Type B pancreatic cell (in vitro differentiated cells): Measurements from ENCODE around the gene KIF14. TPM values are rescaled to one million over a fixed set of nuclear protein-coding genes. Genes with fewer than 3 reads are reported as not detected.

Experiments used
- DNase-seq: peaks from one replicate; pipeline ENCODE4 v3.0.0; 2021; ENCODE audit warnings: mixed read lengths; ENCODE audit not compliant: unreplicated experiment; ENCODE audit errors: extremely low spot score
- H3K27ac Mint-ChIP-seq: 2 replicates; pipeline ENCODE4 v1.8.0; 2021; ENCODE audit warnings: mild to moderate bottlenecking, mixed read lengths
- H3K27me3 Mint-ChIP-seq: 2 replicates; pipeline ENCODE4 v1.8.0; 2021; ENCODE audit warnings: mixed read lengths
- H3K36me3 Mint-ChIP-seq: 2 replicates; pipeline ENCODE4 v1.8.0; 2021; ENCODE audit warnings: mixed read lengths
- H3K4me1 Mint-ChIP-seq: one replicate; pipeline ENCODE4 v1.8.0; 2021; ENCODE audit warnings: mixed read lengths; ENCODE audit not compliant: unreplicated experiment
- H3K4me3 Mint-ChIP-seq: 2 replicates; pipeline ENCODE4 v1.8.0; 2021; ENCODE audit warnings: mild to moderate bottlenecking, mixed read lengths
- H3K9me3 Mint-ChIP-seq: 2 replicates; pipeline ENCODE4 v1.8.0; 2021; ENCODE audit warnings: mixed read lengths
- total RNA-seq: library from RNA; stranded (reverse); gene quantifications from 2 replicates; pipeline ENCODE4 v1.2.1, GENCODE V29; 2021; ENCODE audit warnings: low replicate concordance
- TF ChIP-seq, protein P1 (sequence below): fragments of 200-600 bp; sonication (generic); conservative IDR thresholded peaks from 2 replicates; pipeline ENCODE4 v1.5.0; 2021; ENCODE audit warnings: antibody characterized with exemption, mild to moderate bottlenecking

The KIF14 gene
- total RNA-seq, 1 donor from 2014 or later = 12.8 TPM

DNA sequence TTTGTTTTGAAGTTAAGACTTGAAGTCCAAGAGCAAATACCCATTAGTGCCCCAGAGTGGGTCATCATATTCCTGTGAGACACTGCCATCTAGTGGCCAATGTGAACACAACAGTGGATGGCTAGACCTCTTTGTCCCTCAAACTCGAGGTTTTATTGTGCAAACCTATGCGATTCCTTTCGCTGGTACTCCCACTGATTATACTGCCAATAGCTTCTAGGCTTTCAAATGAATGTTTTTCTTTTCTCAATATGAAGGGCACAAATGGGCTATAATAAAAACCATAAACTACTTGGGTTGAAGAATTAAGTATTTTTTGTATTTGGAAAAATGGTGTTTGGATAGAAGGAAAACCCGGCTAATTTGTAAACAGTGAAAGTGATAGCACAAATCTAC is 110.3 kb downstream of the KIF14 start:
- peak; percentile 74 for DNase-seq
- Mint-ChIP-seq H3K36me3 (no peaks in the 10 kb centered on the region), H3K9me3 (no peaks in the 10 kb centered on the region), H3K4me1 (peaks cover 6% of the 10 kb centered on the region), H3K4me3 (no peak overlapping the region), H3K27me3 (peaks cover 12% of the 10 kb centered on the region), H3K27ac (no peak overlapping the region)
- TF ChIP-seq, protein P1, sequence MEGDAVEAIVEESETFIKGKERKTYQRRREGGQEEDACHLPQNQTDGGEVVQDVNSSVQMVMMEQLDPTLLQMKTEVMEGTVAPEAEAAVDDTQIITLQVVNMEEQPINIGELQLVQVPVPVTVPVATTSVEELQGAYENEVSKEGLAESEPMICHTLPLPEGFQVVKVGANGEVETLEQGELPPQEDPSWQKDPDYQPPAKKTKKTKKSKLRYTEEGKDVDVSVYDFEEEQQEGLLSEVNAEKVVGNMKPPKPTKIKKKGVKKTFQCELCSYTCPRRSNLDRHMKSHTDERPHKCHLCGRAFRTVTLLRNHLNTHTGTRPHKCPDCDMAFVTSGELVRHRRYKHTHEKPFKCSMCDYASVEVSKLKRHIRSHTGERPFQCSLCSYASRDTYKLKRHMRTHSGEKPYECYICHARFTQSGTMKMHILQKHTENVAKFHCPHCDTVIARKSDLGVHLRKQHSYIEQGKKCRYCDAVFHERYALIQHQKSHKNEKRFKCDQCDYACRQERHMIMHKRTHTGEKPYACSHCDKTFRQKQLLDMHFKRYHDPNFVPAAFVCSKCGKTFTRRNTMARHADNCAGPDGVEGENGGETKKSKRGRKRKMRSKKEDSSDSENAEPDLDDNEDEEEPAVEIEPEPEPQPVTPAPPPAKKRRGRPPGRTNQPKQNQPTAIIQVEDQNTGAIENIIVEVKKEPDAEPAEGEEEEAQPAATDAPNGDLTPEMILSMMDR = peak; percentile 99

DNA sequence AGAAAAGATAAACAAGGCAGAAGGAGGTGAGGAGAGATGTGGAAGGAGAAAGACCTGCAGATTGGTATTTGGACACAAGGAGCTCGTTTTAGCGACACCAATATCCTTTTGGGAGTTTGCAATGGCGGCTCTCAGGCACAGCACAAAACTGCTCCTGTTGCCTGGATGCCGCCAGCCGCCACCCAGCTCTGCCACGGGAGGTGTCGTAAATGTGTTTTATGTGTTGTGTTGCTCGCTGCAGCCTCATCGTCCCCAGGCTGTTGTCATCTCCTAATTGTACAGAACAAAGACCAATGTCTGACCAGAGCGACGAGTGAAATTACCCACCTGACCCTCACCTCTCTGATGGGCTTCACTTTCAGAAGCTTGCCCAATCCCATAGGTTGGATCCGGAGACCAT is 114.1 kb downstream of the KIF14 start:
- no peak overlapping the region for H3K27ac Mint-ChIP-seq
- no peak for DNase-seq
- H3K36me3 Mint-ChIP-seq = no peaks in the 10 kb centered on the region
- H3K27me3 Mint-ChIP-seq = peaks cover 9% of the 10 kb centered on the region
- H3K9me3 Mint-ChIP-seq = no peaks in the 10 kb centered on the region
- peaks cover 6% of the 10 kb centered on the region for H3K4me1 Mint-ChIP-seq
- TF ChIP-seq, protein P1 = no peak
- no peak overlapping the region for H3K4me3 Mint-ChIP-seq

DNA sequence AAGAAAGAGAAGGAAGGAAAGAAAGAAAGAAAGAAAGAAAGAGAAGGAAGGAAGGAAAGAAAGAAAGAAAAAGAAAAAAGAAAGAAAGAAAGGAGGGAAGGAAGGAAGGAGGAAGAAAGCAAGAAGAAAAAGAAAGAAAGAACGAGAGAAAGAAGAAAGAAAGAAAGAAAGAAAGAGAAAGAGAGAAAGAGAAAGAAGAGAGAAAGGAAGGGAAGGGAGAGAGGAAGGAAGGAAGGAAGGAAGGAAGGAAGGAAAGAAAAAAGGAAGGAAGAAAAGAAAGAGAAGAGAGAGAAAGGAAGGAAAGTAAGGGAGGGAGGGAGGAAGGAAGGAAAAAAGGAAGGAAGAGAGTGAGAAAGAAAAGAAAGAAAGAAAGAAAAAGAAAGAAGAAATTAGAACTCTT is 115.3 kb downstream of the KIF14 start:
- H3K9me3 Mint-ChIP-seq = no peaks in the 10 kb centered on the region
- TF ChIP-seq, protein P1 = no peak
- no peaks in the 10 kb centered on the region for H3K36me3 Mint-ChIP-seq
- H3K4me3 Mint-ChIP-seq = no peak overlapping the region
- peaks cover 8% of the 10 kb centered on the region for H3K27me3 Mint-ChIP-seq
- no peak for DNase-seq
- H3K27ac Mint-ChIP-seq = no peak overlapping the region
- peaks cover 4% of the 10 kb centered on the region for H3K4me1 Mint-ChIP-seq

Other genes with a start within 250 kb of the KIF14 start
- 16.2 and 30.5 TPM in 2 replicates for gene ZNF281, start 210.7 kb downstream of the KIF14 start, total RNA-seq
- 17.1 and 19.0 TPM in 2 replicates for gene DDX59, start 49.2 kb upstream of the KIF14 start, total RNA-seq
- 27.4 and 28.5 TPM in 2 replicates for gene CAMSAP2, start 118.1 kb upstream of the KIF14 start, total RNA-seq